NCI-H345 (cell line): ENCODE results near the gene DNM1.

Source experiments
- DNase-seq: peaks from one replicate; lab custom pipeline; 2025; lab: John Stamatoyannopoulos, UW

The DNM1 gene

GRCh38 chr9:128205296-128205944, 2.2 kb downstream of the DNM1 start:
- DNase-seq = no peak

DNA sequence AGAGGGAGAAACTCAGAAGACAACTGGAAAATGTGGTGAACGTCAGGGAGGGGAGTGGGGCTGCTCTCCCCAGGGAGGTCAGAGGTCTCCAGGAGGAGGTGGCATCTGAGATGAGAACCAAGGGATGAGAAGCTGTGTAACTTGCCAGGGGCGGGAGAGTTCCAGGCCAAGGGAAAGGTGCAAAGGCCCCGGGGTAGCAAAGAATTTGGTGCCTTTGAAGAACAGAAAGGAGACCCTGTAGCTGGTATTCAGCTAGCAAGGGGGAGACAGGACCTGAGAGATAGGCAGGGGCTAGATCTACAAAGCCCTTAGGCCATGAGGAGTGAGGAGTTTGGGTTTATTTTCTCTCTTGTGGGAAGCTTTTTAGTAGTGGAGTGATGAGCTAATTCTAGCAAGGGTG, 3.3 kb downstream of the DNM1 start:
- no peak for DNase-seq

GRCh38 chr9:128206916-128207910, 4.0 kb downstream of the DNM1 start:
- DNase-seq = no peak

DNA sequence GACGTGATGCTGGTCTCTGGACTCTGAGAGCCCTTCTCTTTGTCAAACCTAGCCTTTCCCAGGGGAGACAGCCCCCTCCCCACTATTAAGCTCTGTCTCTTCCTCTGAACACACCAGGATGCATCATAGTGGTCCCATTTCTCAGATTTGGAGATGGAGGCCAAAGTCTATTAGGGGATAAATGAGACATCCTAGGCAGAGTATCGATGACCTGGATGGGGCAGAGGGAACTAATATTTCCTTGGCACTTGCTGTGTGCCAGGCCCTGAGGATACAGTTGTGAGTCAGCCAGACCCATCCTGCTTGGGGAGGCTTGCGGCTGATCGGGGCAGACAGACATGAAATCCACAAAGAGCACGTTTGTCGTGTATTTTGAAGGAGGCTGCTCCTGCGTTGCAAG, 5.2 kb downstream of the DNM1 start:
- no peak for DNase-seq

DNA sequence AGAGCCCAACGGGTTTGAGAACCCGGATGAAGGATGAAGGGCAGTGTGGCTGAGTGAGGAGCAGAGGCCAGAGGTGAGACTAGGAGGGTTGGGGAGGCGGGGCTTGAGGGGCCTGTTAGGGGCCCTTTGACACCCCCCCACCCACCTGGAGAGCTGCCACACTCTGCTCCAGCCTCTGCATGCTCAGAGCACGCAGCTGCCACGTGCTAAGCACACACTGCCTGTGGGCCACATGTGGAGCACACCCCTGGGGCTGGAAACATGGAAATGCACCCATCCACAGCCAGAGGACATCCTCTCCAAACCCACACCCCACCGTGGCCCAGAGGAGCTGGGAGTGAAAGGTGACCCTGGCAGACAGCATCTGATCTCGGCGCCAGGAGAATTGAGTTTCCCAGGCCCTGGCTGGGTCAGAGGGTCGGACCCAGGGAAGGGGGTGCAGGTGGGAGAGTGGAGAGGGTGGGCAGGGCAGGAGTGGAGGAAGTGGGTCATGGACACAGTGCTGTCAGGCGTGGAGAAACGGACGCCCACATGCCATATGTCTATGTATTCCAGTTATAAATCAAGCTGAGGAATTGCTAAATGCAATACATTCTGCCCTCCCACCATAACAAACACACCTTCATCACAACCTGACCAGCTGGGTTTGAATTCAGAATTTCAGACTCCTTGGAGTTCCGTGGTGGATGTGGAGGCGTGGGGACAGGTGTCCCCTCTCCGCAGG, 5.9 kb downstream of the DNM1 start:
- peak; percentile 38 for DNase-seq

- DNase-seq = no peak
These were observed 8.2 kb downstream of the DNM1 start for GRCh38 chr9:128211186-128211980.

DNA sequence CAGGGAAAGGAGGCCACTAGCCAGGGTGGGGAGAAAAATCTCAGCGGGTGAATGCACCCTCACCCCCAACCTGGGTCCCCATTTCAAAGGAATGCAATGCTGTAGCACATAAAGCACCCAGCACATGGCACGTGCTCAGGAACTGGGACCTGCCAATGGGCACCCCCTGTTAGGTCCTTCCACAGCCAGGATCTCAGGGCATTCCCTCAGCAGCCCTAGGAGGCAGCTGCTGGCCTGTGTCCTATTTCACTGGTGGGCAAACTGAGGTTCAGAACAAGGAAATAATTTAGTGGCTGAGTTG, 8.8 kb downstream of the DNM1 start:
- no peak for DNase-seq

DNA sequence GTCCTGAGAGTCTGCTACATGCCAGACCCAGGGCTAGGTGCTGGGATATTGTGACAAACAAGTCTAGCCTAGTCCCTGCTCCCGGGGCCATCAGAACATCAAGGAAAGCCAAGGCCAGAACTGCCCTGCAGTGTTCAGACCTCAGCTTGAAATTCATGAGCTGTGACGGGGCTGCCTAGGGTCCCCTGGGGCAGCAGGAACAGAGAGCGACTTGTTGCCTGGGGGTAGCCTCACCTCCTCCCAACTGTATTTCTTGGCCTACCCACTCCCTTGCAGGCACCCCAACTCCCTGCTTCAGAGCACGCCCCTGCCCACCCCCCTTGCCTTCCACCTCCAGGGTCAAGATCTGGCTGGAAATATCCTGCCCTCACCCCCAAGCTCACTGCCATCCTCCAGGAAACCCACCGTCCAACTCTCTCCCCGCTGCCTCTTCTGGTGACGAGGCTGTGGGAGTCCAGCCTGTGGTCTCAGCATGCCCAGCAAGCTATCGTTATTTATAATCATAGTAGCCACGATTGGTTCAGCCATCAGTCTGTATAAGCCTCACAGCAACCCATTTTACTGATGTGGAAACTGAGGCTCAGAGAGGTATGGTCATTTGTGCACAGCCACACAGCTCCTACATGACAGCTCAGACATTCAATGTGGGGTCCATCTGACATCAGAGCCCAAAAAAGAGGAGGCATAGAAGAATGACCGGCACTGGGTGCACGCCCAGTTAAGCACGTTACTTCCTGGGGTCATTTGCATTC, 10.7 kb downstream of the DNM1 start:
- DNase-seq = no peak

DNA sequence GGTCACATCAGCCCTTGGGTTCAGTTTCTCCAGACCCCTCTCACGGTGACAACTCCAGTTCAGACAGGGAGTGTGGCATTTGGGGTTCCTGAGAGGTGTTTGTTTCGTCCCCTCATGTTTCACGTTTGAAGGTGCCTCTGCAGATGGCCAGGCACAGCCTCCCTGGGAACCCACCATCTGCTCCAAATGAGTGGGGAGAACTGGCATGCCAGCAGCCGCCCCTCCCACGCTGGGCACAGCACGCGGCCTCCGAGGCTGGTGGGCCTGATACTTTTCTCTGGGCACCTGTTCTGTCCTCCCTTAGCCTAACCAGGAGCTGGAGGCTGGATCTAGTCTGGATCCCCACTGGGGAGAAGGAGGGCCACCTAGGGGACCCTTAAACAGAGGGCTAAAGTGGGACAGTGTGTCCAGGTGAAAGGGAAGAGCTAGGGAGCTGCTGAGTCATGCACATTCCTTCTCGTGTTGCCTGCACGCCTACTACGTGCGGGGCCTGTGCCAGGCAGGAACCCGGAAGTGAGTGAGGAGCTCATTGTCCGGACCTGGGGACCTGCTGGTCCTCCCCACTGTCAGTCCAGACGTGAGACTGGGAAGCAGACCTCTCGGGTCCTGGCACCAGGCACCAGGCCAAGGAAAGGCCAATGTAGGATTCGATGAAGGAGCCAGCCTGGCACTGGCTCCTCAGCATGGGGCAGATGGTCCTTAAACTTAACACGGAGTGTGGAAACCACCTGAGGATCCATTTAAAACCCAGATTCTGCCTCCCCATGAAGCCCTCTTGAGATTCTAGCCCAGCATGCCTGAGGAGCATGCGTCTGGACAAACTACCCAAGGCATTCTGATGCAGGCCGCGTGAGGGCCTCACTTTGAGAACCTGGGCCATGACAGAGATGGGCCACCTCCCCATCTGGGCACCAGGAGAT, 11.7 kb downstream of the DNM1 start:
- DNase-seq = no peak

DNA sequence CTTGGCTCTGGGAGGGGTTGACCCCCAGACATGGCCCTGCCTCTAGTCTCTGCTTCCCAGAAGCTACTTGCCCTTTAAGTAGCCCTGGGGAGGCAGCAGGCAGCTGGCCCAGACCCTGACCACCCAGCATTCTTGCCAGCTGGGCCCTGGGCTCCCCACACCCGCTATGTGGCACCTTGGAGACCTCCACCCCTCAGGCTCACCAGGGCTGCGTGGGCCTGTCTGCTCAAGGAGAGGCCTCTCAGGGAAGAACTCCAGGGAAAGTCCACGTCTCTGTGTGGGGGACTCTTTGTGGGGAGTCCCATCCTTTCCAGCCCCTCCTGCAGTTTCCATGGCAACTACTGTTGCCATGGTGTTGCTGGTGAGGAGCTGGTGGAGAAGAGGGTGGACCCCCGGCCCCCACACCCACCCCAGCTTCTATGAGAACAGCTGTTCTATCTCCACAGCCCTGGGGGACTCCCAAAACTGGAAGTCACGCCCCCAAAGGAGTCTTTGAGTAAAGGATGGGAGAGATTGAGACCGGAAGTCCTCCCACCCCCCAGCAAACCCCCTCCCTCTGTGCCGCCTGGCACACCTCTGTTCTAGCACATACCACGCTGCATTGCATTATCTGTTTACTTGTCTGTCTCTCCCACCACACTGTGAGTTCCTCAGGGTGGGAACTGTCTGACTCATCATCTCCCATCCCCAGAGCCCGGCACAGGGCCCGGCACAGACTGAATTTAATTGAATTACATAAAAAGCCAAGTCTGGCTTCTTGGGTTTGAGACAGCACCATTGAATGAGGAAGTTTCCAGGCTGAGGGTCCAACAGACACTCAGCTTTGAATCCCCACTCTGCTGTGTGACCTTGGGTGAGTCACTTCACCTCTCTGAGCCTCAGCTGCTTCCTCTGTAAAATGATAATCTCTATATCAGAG, 12.6 kb downstream of the DNM1 start:
- DNase-seq = no peak

DNA sequence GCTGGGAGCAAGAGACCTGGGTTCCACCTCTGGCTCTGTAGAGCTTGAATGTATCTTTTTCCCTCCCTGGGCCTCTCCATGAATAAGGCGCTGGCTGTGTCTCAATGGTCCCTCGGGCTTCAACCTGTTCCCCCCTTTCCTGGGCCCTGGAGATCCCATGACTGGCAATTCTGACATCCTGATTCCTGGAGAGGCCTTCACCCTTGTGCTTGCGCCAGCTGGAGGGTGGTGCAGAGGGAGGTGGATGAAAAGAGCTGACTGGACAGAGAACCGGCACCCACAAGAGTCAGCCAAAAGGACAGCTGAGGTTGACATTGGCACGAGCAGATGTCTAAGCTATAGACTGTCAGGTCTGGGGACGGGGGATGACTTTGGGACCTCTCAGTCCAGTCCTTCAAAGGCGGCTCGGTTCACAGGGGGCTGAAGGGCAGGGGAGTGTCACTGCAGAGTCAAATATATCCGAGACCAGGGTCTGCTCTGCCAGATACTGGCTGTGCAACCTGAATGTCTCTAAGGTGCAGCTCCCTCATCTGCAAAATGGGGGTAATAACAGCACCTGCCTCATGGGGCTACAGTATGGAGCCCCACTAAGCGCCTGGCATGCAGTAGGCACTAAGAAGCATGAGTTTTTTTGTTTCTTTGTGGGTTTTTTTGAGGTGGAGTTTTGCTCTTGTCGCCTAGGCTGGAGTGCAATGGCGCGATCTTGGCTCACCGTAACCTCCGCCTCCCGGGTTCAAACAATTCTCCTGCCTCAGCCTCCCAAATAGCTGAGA, 13.8 kb downstream of the DNM1 start:
- no peak for DNase-seq

GRCh38 chr9:128218172-128218517, 15.0 kb downstream of the DNM1 start:
- no peak for DNase-seq

DNA sequence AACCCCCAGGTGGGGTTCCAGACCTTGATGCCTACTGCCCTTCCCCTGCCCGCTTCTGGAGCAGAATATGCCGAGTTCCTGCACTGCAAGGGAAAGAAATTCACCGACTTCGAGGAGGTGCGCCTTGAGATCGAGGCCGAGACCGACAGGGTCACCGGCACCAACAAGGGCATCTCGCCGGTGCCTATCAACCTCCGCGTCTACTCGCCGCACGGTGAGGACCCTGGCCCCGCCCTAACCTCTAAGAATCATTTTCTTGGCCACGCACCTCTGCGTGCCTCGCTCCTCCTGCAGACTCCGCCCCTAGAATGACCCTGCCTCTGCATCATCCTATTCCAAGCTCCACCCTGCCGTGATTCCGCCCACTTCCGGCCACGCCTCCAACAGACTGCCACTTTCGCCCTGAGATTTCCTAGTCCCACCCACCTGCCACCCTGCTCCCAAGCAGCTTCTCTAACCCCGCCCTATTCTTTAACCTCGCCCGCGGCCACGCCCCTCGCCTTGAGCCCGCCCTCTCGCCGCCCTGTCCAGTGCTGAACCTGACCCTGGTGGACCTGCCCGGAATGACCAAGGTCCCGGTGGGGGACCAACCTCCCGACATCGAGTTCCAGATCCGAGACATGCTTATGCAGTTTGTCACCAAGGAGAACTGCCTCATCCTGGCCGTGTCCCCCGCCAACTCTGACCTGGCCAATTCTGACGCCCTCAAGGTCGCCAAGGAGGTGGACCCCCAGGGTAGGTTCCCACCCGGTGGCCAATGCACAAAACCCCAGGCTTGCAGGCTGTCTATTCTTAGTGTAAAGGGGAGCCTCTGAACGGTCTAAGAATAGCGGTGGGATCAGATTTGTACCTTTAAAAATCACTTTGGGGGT, 15.6 kb downstream of the DNM1 start:
- no peak for DNase-seq

GRCh38 chr9:128219831-128220230, 16.7 kb downstream of the DNM1 start:
- DNase-seq = no peak

GRCh38 chr9:128222026-128222425, 18.8 kb downstream of the DNM1 start:
- no peak for DNase-seq

GRCh38 chr9:128222880-128223670, 19.9 kb downstream of the DNM1 start:
- no peak for DNase-seq

DNA sequence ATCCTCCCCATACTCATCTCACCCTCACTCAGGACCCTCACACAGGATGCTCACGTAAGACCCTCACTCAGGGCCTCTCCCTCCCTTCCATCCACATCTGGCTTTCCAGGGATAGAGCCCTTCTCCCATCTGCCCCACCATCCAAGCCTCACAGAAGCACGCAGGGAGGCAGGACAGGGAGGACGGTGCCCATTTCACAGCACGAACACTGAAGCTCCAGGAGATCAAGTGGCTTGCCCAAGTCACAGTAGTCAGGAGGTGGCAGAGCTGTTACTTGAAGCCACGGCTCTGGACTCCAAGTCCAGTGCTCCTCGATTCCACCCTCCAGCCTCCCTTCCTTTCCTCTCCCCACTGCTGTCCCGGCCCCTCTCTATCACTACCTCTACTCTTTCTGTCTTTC, 21.7 kb downstream of the DNM1 start:
- DNase-seq = no peak
